Caco-2 (cell line): ENCODE measurements around the gene C5AR2. TPM values are rescaled to one million over a fixed set of nuclear protein-coding genes. Genes with fewer than 3 reads are reported as not detected.
"Not testable (repeated sequence)": the region's sequence is repeated elsewhere in the genome, so short reads cannot be mapped to it uniquely, and the experiment has no call there.

Experiments
- BruUV-seq: library from RNA; stranded (reverse); fragments of 400-500 nt; replicated peaks from 2 replicates; lab custom pipeline; 2021; lab: Mats Ljungman, UMichigan
- CTCF ChIA-PET: fragments of 300-600 bp; sonication (Branson Sonifier 250); formaldehyde crosslinking; loops from one replicate; lab custom pipeline; 2022; ENCODE audit warnings: antibody characterized with exemption; lab: Charles Lee
- POLR2A ChIA-PET: fragments of 300-600 bp; sonication (Branson Sonifier 250); formaldehyde crosslinking; loops from one replicate; lab custom pipeline; 2022; ENCODE audit warnings: antibody characterized with exemption; lab: Charles Lee
- DNase-seq, 2 experiments: peaks; one replicate each; pipeline versions ENCODE4 v3.0.0 to v3.0.0-alpha.2; 2020 to 2022
- H3K27me3 ChIP-seq: replicated peaks from 2 replicates; pipeline ENCODE4 v1.6.0; 2011; ENCODE audit warnings: low read length; ENCODE audit not compliant: control insufficient read depth, insufficient read depth
- H3K36me3 ChIP-seq: 2 replicates; pipeline ENCODE4 v1.5.1; 2011; ENCODE audit warnings: low read length; ENCODE audit not compliant: control insufficient read depth, insufficient read depth
- H3K4me1 ChIP-seq: fragments of 250-450 bp; sonication (Bioruptor Pico); 2 replicates; pipeline ENCODE4 v1.5.1; 2020; ENCODE audit warnings: mild to moderate bottlenecking
- H3K4me3 ChIP-seq: 2 replicates; pipeline ENCODE4 v1.5.1; 2011; ENCODE audit warnings: low read depth, mild to moderate bottlenecking, control low read depth, low read length
- H3K9me3 ChIP-seq: fragments of 250-450 bp; sonication (Bioruptor Pico); 2 replicates; pipeline ENCODE4 v1.5.1; 2020; ENCODE audit warnings: mild to moderate bottlenecking, moderate library complexity
- H3K27ac Mint-ChIP-seq: one replicate; pipeline ENCODE4 v1.8.0; 2022; ENCODE audit warnings: mixed read lengths; ENCODE audit not compliant: unreplicated experiment
- H3K27me3 Mint-ChIP-seq: one replicate; pipeline ENCODE4 v1.8.0; 2022; ENCODE audit warnings: mixed read lengths; ENCODE audit not compliant: insufficient read depth, unreplicated experiment
- H3K36me3 Mint-ChIP-seq: one replicate; pipeline ENCODE4 v1.8.0; 2022; ENCODE audit warnings: mild to moderate bottlenecking, mixed read lengths; ENCODE audit not compliant: insufficient read depth, unreplicated experiment
- H3K4me1 Mint-ChIP-seq: one replicate; pipeline ENCODE4 v1.8.0; 2022; ENCODE audit warnings: low read depth, mixed read lengths; ENCODE audit not compliant: unreplicated experiment
- H3K4me3 Mint-ChIP-seq: one replicate; pipeline ENCODE4 v1.8.0; 2022; ENCODE audit warnings: mild to moderate bottlenecking, moderate library complexity, mixed read lengths; ENCODE audit not compliant: unreplicated experiment
- H3K9me3 Mint-ChIP-seq: one replicate; pipeline ENCODE4 v1.8.0; 2022; ENCODE audit warnings: mixed read lengths; ENCODE audit not compliant: unreplicated experiment
- CTCF ChIP-seq, 2 experiments: fragments of 200-600 bp in 1 of 2; IDR thresholded peaks; 1 replicate in 1 of 2; 2 replicates in 1 of 2; pipeline versions ENCODE4 v1.5.1 to v1.8.0; 2011 to 2022; ENCODE audit warnings: antibody characterized with exemption in 1 of 2, control low read depth in 1 of 2, inconsistent platforms in 1 of 2, low read depth in 1 of 2, low read length in 1 of 2, mild to moderate bottlenecking in 1 of 2, moderate library complexity in 1 of 2; ENCODE audit not compliant: insufficient read depth in 1 of 2, severe bottlenecking in 1 of 2, unreplicated experiment in 1 of 2
- intact Hi-C: fragments of 100-400 bp; cut with micrococcal nuclease; formaldehyde crosslinking; loops from one replicate; pipeline ENCODE4 v1.10.0; 2022; ENCODE audit not compliant: unreplicated experiment
- total RNA-seq: library from RNA; stranded (reverse); gene quantifications from 2 replicates; pipeline ENCODE4 v1.2.3, GENCODE V29; 2022

The C5AR2 gene
- total RNA-seq, 1 experiment from 2014 or later: not detected

GRCh38 chr19:47386582-47386981 is 54.6 kb downstream of the C5AR2 start:
- intact Hi-C loops: not testable (repeated sequence)

GRCh38 chr19:47387623-47388022 is 55.6 kb downstream of the C5AR2 start:
- intact Hi-C loops: not testable (repeated sequence)
- CTCF ChIA-PET: interaction anchor here (0.6 kb wide), 1 partner anchor 46 kb away, joined by 3 read pairs; no protein-coding TSS in a partner anchor

More at GRCh38 chr19:47386582-47386981, 54.6 kb downstream of the C5AR2 start:
- H3K4me1 ChIP-seq, H3K4me1 Mint-ChIP-seq, H3K4me3 ChIP-seq, BruUV-seq, H3K9me3 Mint-ChIP-seq, H3K4me3 Mint-ChIP-seq, H3K27ac Mint-ChIP-seq, H3K36me3 ChIP-seq, DNase-seq, H3K27me3 ChIP-seq, POLR2A ChIA-PET, H3K27me3 Mint-ChIP-seq, H3K9me3 ChIP-seq: not testable (repeated sequence)
- H3K36me3 Mint-ChIP-seq: peaks cover 18% of the 10 kb centered on the region
- CTCF ChIA-PET: interaction anchor here (1.1 kb wide), 1 partner anchor 38 kb away, joined by 5 read pairs; the partner anchor contains the start of gene DHX34

DNA sequence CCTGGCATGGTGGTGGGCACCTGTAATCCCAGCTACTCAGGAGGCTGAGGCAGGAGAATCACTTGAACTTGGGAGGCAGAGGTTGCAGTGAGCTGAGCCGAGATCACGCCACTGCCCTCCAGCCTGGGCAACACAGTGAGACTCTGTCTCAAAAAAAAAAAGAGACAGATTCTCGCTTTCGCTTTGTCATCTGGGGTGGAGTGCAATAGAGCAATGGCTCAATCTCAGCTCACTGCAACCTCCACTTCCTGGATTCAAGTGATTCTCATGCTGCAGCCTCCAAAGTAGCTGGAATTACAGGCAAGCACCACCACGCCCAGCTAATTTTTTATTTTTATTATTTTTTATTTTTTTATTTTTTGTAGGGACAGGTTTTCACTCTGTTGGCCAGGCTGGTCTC is 56.7 kb downstream of the C5AR2 start:
- H3K27ac Mint-ChIP-seq, H3K4me3 Mint-ChIP-seq, H3K36me3 ChIP-seq, H3K4me3 ChIP-seq, H3K4me1 ChIP-seq, DNase-seq, H3K4me1 Mint-ChIP-seq, H3K27me3 Mint-ChIP-seq, BruUV-seq, H3K27me3 ChIP-seq, H3K36me3 Mint-ChIP-seq, H3K9me3 ChIP-seq, intact Hi-C loops, H3K9me3 Mint-ChIP-seq: not testable (repeated sequence)
- POLR2A ChIA-PET: interaction anchor here (0.9 kb wide), 1 partner anchor 941 kb away, joined by 4 read pairs; no protein-coding TSS in a partner anchor
- CTCF ChIA-PET: interaction anchor here (1.0 to 1.2 kb wide), 2 partner anchors 39 to 44 kb away, joined by 3 read pairs; partner anchors contain the start of gene DHX34

More at GRCh38 chr19:47387623-47388022, 55.6 kb downstream of the C5AR2 start:
- POLR2A ChIA-PET, H3K9me3 Mint-ChIP-seq, H3K27me3 ChIP-seq, H3K36me3 Mint-ChIP-seq, H3K4me1 ChIP-seq, DNase-seq, H3K4me3 ChIP-seq, H3K27me3 Mint-ChIP-seq, H3K4me1 Mint-ChIP-seq, H3K36me3 ChIP-seq, H3K4me3 Mint-ChIP-seq, BruUV-seq, H3K27ac Mint-ChIP-seq, H3K9me3 ChIP-seq: not testable (repeated sequence)

DNA sequence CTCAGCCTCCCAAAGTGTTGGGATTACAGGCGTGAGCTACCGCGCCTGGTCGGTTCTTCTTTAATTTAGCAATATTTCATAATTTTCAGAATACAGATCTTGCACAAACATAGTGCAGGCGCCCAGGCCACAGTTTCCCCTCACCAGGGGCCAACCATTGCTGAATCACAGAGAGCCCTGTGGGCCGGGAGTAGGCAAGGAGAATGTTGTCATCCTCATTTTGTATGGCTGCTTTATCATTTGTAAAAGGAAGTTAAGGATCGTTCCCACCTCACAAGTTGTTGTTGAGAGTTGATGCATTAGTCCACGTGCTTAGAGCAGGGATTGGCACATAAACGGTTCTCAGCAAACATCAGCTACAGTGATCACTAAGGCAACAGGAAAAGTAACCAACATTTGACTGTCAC is 57.2 kb downstream of the C5AR2 start:
- H3K27ac Mint-ChIP-seq: no peak overlapping the region
- no peaks in the 10 kb centered on the region for H3K4me1 Mint-ChIP-seq
- H3K9me3 Mint-ChIP-seq: no peaks in the 10 kb centered on the region
- no peaks in the 10 kb centered on the region for H3K4me1 ChIP-seq
- CTCF ChIA-PET: interaction anchor here (0.5 to 1.2 kb wide), 3 partner anchors 40 to 306 kb away, joined by 3 to 4 read pairs (median 3); partner anchors contain the start of gene DHX34
- H3K36me3 ChIP-seq: no peaks in the 10 kb centered on the region
- TF ChIP-seq CTCF (IDR thresholded peaks at IDR 0.05; ENCODE audit: insufficient read depth in 1 of 2, low read depth in 1 of 2, low read length in 1 of 2, severe bottlenecking in 1 of 2, unreplicated experiment in 1 of 2): no peak
- POLR2A ChIA-PET: interaction anchor here (0.9 kb wide), 1 partner anchor 941 kb away, joined by 4 read pairs; no protein-coding TSS in a partner anchor
- no peaks in the 10 kb centered on the region for H3K27me3 ChIP-seq
- intact Hi-C loops: no loop called here
- BruUV-seq: no TSS peak
- H3K4me3 Mint-ChIP-seq: no peak overlapping the region
- H3K27me3 Mint-ChIP-seq: peaks cover 4% of the 10 kb centered on the region
- H3K9me3 ChIP-seq: no peaks in the 10 kb centered on the region
- no peak for DNase-seq
- no peak overlapping the region for H3K4me3 ChIP-seq
- no peaks in the 10 kb centered on the region for H3K36me3 Mint-ChIP-seq
